Stimulated activated naive CD8-positive, alpha-beta T cell treated with anti-CD3 and anti-CD28 coated beads, Interleukin-15, Interleukin-2, amounts not matched to agents 100 ng/mL and 50 ng/mL, for 24 hours (primary cell): ENCODE measurements around the gene SP8.
"Not testable (repeated sequence)": the region's sequence is repeated elsewhere in the genome, so short reads cannot be mapped to it uniquely, and the experiment has no call there.

ENCODE experiments used
- H3K27ac Mint-ChIP-seq: one replicate; pipeline ENCODE4 v1.8.0; 2021; ENCODE audit warnings: mild to moderate bottlenecking, mixed read lengths
- H3K27me3 Mint-ChIP-seq: one replicate; pipeline ENCODE4 v1.8.0; 2021; ENCODE audit warnings: mixed read lengths
- H3K36me3 Mint-ChIP-seq: one replicate; pipeline ENCODE4 v1.8.0; 2021; ENCODE audit warnings: low read depth, mixed read lengths
- H3K4me1 Mint-ChIP-seq: one replicate; pipeline ENCODE4 v1.8.0; 2021; ENCODE audit warnings: low read depth, mixed read lengths
- H3K4me3 Mint-ChIP-seq: one replicate; pipeline ENCODE4 v1.8.0; 2021; ENCODE audit warnings: mild to moderate bottlenecking, mixed read lengths
- H3K9me3 Mint-ChIP-seq: one replicate; pipeline ENCODE4 v1.8.0; 2021; ENCODE audit warnings: mixed read lengths

The SP8 gene

GRCh38 chr7:20786779-20787659 lies at the start of gene SP8:
Gene SP8, minus strand, starts transcription at chr7:20786886. Its CDS starts 88 bp downstream, at chr7:20786798.
- H3K4me1 Mint-ChIP-seq: peaks cover 26% of the 10 kb centered on the region
- H3K4me3 Mint-ChIP-seq: peak within 1 kb of the TSS; percentile 72
- H3K9me3 Mint-ChIP-seq: peaks cover 12% of the 10 kb centered on the region
- peak within 1 kb of the TSS; percentile 67 for H3K27ac Mint-ChIP-seq
- H3K36me3 Mint-ChIP-seq: peaks cover 14% of the 10 kb centered on the region
- H3K27me3 Mint-ChIP-seq: peaks cover 82% of the 10 kb centered on the region

DNA sequence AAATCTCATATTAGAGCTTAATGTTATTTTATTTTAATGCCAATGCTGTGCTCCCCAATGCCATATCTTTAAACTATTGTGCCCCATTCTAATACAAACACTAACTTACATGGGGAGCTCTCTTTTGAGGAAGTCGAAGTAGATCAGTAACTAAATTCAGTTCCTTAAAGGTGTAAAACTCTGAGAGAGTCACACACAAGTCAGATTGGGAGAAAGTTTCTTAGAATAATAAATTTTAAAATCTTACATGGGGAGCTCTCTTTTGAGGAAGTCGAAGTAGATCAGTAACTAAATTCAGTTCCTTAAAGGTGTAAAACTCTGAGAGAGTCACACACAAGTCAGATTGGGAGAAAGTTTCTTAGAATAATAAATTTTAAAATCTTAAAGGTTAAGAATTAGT lies 49.7 kb upstream of the SP8 start:
- not testable (repeated sequence) for H3K4me1 Mint-ChIP-seq, H3K27ac Mint-ChIP-seq, H3K9me3 Mint-ChIP-seq, H3K36me3 Mint-ChIP-seq, H3K4me3 Mint-ChIP-seq, H3K27me3 Mint-ChIP-seq

- Mint-ChIP-seq H3K27ac (no peak overlapping the region), H3K9me3 (no peaks in the 10 kb centered on the region), H3K4me1 (no peaks in the 10 kb centered on the region), H3K36me3 (no peaks in the 10 kb centered on the region), H3K27me3 (peaks cover 6% of the 10 kb centered on the region), H3K4me3 (no peak overlapping the region)
These were observed 48.5 kb upstream of the SP8 start for GRCh38 chr7:20835111-20835750.

DNA sequence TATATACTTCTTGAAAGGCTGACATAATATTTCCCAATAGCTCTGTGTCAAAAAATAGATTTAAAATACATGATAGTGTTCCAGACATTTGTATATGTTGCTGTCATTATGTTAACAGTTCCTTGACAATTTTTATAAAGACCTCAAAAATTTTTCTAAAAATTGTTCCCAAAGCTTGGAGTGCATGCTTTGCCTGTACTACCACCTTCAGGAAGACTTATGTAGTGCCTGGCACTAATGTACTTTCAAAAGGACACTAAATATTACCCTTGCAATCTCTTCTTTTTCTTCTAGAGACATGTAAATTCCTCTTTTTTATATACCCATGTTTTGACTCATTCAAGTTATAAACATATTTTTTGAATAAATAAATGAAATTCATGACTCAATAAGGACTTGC lies 48.0 kb upstream of the SP8 start:
- Mint-ChIP-seq H3K27ac (no peak overlapping the region), H3K36me3 (no peaks in the 10 kb centered on the region), H3K9me3 (no peaks in the 10 kb centered on the region), H3K27me3 (peaks cover 6% of the 10 kb centered on the region), H3K4me1 (no peaks in the 10 kb centered on the region), H3K4me3 (no peak overlapping the region)

GRCh38 chr7:20831956-20832355 lies 45.3 kb upstream of the SP8 start:
- no peaks in the 10 kb centered on the region for H3K36me3 Mint-ChIP-seq
- no peaks in the 10 kb centered on the region for H3K4me1 Mint-ChIP-seq
- no peak overlapping the region for H3K4me3 Mint-ChIP-seq
- H3K27ac Mint-ChIP-seq: no peak overlapping the region
- peaks cover 13% of the 10 kb centered on the region for H3K27me3 Mint-ChIP-seq
- H3K9me3 Mint-ChIP-seq: no peaks in the 10 kb centered on the region

DNA sequence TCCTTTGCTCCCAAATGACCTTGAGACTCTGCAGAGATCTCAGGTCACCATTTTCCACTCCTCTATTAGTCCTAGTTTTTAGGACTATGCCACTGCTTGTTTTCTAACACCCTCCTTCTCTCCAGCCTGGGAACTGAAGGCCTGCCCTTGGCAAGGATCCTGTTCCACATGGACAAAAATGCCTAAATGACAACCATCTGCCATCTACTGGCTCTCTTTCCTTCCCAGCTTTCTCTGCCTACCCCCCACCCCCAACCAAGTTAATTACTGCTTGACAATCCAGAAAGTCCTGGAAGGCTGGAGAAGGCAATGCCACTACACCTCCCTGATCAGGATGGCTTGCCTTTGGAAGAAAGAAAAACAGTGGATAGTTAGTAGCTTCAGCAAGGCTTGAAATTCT lies 44.8 kb upstream of the SP8 start:
- Mint-ChIP-seq H3K9me3 (no peaks in the 10 kb centered on the region), H3K27me3 (peaks cover 13% of the 10 kb centered on the region), H3K4me1 (no peaks in the 10 kb centered on the region), H3K27ac (no peak overlapping the region), H3K36me3 (no peaks in the 10 kb centered on the region), H3K4me3 (no peak overlapping the region)

GRCh38 chr7:20828947-20829346 lies 42.3 kb upstream of the SP8 start:
- Mint-ChIP-seq H3K4me3 (no peak overlapping the region), H3K36me3 (no peaks in the 10 kb centered on the region), H3K27ac (no peak overlapping the region), H3K4me1 (no peaks in the 10 kb centered on the region), H3K27me3 (peaks cover 13% of the 10 kb centered on the region), H3K9me3 (no peaks in the 10 kb centered on the region)

DNA sequence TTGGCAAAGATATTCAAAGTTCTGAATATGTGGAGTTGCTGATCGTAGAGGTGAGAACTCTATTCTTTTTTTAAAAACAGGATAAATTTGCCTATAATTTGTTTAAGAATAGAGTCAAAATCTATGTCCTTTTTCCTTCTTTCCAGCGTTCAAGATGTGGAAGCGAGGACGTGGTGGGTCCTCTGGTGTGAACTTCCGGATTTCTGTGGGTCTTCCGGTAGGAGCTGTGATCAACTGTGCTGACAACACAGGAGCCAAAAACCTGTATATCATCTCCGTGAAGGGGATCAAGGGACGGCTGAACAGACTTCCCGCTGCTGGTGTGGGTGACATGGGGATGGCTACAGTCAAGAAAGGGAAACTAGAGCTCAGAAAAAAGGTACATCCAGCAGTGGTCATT lies 40.5 kb upstream of the SP8 start:
- Mint-ChIP-seq H3K27me3 (peaks cover 13% of the 10 kb centered on the region), H3K4me1 (no peaks in the 10 kb centered on the region), H3K27ac (no peak overlapping the region), H3K4me3 (no peak overlapping the region), H3K9me3 (no peaks in the 10 kb centered on the region), H3K36me3 (no peaks in the 10 kb centered on the region)

DNA sequence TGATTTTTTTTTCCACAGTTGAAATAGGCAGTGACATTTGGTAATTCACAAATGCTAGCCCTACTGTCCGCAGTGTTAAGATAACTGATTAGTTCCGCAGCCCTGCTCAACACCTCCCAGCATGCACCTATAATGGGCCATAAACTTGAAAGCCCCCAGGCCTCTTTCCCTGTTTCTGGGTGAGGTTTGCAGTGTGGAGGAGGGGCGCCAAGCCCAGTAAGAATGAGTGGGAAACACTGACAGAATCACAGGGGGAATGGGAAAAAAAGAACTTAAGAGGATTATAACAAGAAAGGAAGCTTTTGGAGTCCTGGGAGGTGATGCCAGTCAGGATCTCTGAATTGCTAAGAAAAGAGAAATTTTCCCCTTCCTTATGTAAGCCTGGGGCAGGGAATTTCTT lies 39.6 kb upstream of the SP8 start:
- Mint-ChIP-seq H3K4me1 (no peaks in the 10 kb centered on the region), H3K27me3 (peaks cover 11% of the 10 kb centered on the region), H3K27ac (no peak overlapping the region), H3K9me3 (no peaks in the 10 kb centered on the region), H3K36me3 (no peaks in the 10 kb centered on the region), H3K4me3 (no peak overlapping the region)

- Mint-ChIP-seq H3K27ac (no peak overlapping the region), H3K36me3 (no peaks in the 10 kb centered on the region), H3K9me3 (no peaks in the 10 kb centered on the region), H3K4me3 (no peak overlapping the region), H3K27me3 (peaks cover 7% of the 10 kb centered on the region), H3K4me1 (no peaks in the 10 kb centered on the region)
These were observed 38.9 kb upstream of the SP8 start for GRCh38 chr7:20825555-20825954.

DNA sequence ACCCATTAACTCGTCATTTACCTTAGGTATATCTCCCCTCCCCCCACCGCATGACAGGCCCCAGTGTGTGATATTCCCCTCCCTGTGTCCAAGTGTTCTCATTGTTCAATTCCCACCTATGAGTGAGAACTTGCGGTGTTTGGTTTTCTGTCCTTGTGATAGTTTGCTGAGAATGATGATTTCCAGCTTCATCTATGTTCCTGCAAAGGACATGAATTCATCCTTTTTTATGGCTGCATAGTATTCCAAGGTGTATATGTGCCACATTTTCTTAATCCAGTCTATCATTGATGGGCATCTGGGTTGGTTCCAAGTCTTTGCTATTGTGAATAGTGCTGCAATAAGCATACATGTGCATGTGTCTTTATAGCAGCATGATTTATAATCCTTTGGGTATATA lies 34.7 kb upstream of the SP8 start:
- not testable (repeated sequence) for H3K4me1 Mint-ChIP-seq, H3K9me3 Mint-ChIP-seq, H3K27ac Mint-ChIP-seq, H3K36me3 Mint-ChIP-seq, H3K27me3 Mint-ChIP-seq, H3K4me3 Mint-ChIP-seq

DNA sequence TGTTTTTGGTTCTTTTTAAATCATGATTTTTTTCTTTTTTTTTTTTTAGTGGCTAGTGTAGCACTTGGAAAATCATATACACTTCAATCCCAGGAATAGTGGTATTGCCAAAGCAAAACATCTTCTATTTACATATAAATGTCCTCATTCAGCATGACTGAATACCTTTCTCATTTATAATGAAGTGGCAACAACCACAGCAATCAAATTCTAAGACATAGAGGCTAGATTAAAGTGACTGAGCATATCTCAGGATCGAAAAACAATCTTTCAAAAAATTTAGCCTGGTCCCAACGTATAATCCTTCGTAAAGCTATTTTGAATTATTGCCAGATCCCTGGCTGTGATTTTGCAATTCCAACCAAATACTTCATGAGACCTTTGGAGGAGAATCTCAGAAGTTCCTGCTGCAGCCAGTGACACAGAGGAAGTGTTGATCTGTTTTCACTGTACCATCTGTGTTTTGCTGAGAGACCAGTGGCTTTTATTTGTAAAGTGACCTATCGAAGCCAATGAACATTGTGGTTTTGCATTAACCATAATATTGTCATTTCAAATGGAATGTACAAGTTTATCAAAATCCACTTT lies 29.8 kb upstream of the SP8 start:
- Mint-ChIP-seq H3K27ac (no peak overlapping the region), H3K27me3 (no peaks in the 10 kb centered on the region), H3K4me1 (no peaks in the 10 kb centered on the region)

GRCh38 chr7:20804345-20804744 lies 17.7 kb upstream of the SP8 start:
- Mint-ChIP-seq H3K4me1 (no peaks in the 10 kb centered on the region), H3K27ac (no peak overlapping the region), H3K4me3 (no peak overlapping the region), H3K36me3 (no peaks in the 10 kb centered on the region), H3K27me3 (peaks cover 34% of the 10 kb centered on the region), H3K9me3 (no peaks in the 10 kb centered on the region)

More for the DNA sequence above, 29.8 kb upstream of the SP8 start:
- no peak overlapping the region for H3K4me3 Mint-ChIP-seq
- no peaks in the 10 kb centered on the region for H3K9me3 Mint-ChIP-seq
- H3K36me3 Mint-ChIP-seq: no peaks in the 10 kb centered on the region

- peaks cover 60% of the 10 kb centered on the region for H3K27me3 Mint-ChIP-seq
- H3K27ac Mint-ChIP-seq: no peak overlapping the region
- no peaks in the 10 kb centered on the region for H3K9me3 Mint-ChIP-seq
- peaks cover 17% of the 10 kb centered on the region for H3K4me1 Mint-ChIP-seq
- H3K4me3 Mint-ChIP-seq: no peak overlapping the region
- no peaks in the 10 kb centered on the region for H3K36me3 Mint-ChIP-seq
These were observed 13.1 kb upstream of the SP8 start for GRCh38 chr7:20799566-20800366.

GRCh38 chr7:20798694-20799121 lies 12.0 kb upstream of the SP8 start:
- Mint-ChIP-seq H3K27ac (no peak overlapping the region), H3K4me1 (peaks cover 17% of the 10 kb centered on the region), H3K4me3 (peak overlapping the region; percentile 66), H3K36me3 (no peaks in the 10 kb centered on the region), H3K9me3 (no peaks in the 10 kb centered on the region), H3K27me3 (peaks cover 60% of the 10 kb centered on the region)
